Measurements from ENCODE around the gene GHR.

DNA sequence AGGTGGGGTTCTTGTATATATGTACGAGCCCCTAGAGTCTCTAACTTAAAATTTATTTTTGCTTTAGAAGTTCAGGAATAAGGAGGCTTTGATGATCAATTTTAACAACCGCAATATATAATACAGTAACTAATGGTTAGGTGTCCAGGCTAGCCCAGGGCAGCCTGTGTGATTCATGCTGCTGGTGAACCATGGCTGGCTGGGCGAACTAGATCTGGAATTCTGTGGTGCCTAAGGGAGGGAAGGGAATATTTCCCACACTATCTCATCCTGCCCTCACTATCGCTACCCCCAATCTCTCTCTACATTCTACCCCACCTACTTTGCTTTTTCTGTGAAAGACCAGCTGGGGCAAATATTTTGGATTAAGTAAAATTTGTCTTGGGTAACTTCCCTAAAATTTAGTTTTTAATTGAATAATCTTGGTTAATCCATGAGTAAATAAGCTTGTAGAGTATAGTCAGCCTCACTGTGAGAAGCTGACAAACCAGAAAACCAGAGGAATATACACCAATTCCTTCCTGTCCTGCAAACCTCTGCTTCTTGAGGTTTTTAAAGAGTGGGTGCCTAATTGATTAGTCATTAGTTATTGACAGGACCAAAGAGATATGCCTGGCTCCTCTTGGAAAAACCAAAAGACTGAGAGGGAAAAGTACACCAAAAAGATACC lies 218.2 kb downstream of the GHR start:
- TF ChIP-seq POLR2AphosphoS5 (IDR thresholded peaks at IDR 0.05), result no peak
- TF ChIP-seq POLR2A (IDR thresholded peaks at IDR 0.05), result no peak
- TF ChIP-seq, protein P1, sequence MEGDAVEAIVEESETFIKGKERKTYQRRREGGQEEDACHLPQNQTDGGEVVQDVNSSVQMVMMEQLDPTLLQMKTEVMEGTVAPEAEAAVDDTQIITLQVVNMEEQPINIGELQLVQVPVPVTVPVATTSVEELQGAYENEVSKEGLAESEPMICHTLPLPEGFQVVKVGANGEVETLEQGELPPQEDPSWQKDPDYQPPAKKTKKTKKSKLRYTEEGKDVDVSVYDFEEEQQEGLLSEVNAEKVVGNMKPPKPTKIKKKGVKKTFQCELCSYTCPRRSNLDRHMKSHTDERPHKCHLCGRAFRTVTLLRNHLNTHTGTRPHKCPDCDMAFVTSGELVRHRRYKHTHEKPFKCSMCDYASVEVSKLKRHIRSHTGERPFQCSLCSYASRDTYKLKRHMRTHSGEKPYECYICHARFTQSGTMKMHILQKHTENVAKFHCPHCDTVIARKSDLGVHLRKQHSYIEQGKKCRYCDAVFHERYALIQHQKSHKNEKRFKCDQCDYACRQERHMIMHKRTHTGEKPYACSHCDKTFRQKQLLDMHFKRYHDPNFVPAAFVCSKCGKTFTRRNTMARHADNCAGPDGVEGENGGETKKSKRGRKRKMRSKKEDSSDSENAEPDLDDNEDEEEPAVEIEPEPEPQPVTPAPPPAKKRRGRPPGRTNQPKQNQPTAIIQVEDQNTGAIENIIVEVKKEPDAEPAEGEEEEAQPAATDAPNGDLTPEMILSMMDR (IDR thresholded peaks at IDR 0.05), result no peak
- TF ChIP-seq EP300 (IDR thresholded peaks at IDR 0.05), result no peak
